ENCODE measurements around the gene TFAP2B. TPM values are rescaled to one million over a fixed set of nuclear protein-coding genes. Genes with fewer than 3 reads are reported as not detected.

The TFAP2B gene
- total and polyA plus RNA-seq, 2 donors from 2014 or later: 11.6 to 25.3 TPM

DNA sequence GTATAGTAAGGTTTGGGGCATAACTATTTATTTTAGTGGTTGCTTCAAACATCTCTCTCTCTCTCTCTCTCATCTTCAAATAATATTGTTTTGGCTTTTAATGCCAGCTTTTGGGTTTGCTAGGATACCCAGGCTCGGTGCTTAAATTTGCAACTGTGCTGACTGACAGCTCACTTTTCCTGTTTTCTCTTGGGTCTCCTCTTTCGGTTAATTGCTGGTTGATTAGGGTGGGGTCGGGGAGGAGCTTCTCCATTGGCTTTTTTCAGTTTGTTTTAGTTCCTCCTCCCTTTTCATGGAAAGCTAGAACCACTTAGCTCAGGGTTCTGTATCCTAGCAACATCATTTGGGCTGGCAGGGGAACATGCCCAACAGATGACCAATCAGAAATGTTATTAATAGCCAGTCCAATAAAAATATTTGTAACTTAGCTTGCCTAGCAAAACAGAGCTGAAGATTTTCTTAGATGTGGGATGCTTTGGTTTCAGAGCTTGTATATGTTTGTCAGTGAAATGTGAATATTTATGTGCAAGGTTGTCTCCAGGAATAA lies 11.3 kb downstream of the TFAP2B start:
- no peak for FAIRE-seq
- peaks cover 71% of the 10 kb centered on the region for H3K27me3 ChIP-seq (ENCODE audit: control insufficient read depth, insufficient read depth, low read length)
- intact Hi-C loops (cut with DNase I): no loop called here
- no peaks in the 10 kb centered on the region for H3K9me3 ChIP-seq (ENCODE audit: control insufficient read depth in 2 of 3, insufficient read depth in 1 of 3, low read length in 3 of 3)
- TF ChIP-seq, protein P1, sequence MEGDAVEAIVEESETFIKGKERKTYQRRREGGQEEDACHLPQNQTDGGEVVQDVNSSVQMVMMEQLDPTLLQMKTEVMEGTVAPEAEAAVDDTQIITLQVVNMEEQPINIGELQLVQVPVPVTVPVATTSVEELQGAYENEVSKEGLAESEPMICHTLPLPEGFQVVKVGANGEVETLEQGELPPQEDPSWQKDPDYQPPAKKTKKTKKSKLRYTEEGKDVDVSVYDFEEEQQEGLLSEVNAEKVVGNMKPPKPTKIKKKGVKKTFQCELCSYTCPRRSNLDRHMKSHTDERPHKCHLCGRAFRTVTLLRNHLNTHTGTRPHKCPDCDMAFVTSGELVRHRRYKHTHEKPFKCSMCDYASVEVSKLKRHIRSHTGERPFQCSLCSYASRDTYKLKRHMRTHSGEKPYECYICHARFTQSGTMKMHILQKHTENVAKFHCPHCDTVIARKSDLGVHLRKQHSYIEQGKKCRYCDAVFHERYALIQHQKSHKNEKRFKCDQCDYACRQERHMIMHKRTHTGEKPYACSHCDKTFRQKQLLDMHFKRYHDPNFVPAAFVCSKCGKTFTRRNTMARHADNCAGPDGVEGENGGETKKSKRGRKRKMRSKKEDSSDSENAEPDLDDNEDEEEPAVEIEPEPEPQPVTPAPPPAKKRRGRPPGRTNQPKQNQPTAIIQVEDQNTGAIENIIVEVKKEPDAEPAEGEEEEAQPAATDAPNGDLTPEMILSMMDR (IDR thresholded peaks at IDR 0.05; ENCODE audit: borderline replicate concordance, extremely low read depth, insufficient read depth): no peak
- H3K36me3 ChIP-seq (ENCODE audit: control insufficient read depth in 2 of 3, insufficient read depth in 3 of 3, low read length in 3 of 3): no peaks in the 10 kb centered on the region
- no peaks in the 10 kb centered on the region for H3K4me1 ChIP-seq (ENCODE audit: control insufficient read depth in 2 of 3, insufficient read depth in 2 of 3, low read depth in 1 of 3, low read length in 3 of 3)
- H3K9ac ChIP-seq (ENCODE audit: low read length in 3 of 3): no peak overlapping the region
- no peak overlapping the region for H3K4me3 ChIP-seq (ENCODE audit: low read length in 3 of 3)
- no peak overlapping the region for H3K27ac ChIP-seq (ENCODE audit: low read depth in 2 of 2, low read length in 2 of 2)
- DNase-seq: no peak

DNA sequence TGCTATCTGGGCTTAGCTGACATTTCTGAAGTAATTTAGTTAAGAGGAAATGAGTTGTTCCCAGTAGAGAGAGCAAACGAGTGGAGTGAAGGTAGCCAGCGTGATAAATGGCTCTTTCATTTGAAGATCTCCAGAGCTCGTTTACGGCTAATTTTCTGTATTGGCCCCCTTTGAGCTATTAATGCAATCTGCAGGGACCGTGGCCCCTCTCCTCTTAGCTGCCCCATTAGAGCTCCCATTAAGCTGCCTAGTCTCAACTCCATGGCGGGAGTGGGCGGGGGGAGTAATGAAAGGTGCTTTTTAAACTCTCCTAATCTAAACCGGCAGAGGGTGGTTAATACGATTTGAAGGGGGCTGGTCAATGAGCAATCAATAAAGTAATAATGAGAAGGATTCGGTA lies 12.5 kb downstream of the TFAP2B start:
- no peak overlapping the region for H3K4me3 ChIP-seq (ENCODE audit: low read length in 3 of 3)
- TF ChIP-seq, protein P1 (IDR thresholded peaks at IDR 0.05; ENCODE audit: borderline replicate concordance, extremely low read depth, insufficient read depth): no peak
- DNase-seq: no peak
- peaks cover 70% of the 10 kb centered on the region for H3K27me3 ChIP-seq (ENCODE audit: control insufficient read depth, insufficient read depth, low read length)
- no peaks in the 10 kb centered on the region for H3K4me1 ChIP-seq (ENCODE audit: control insufficient read depth in 2 of 3, insufficient read depth in 2 of 3, low read depth in 1 of 3, low read length in 3 of 3)
- H3K9ac ChIP-seq (ENCODE audit: low read length in 3 of 3): no peak overlapping the region
- intact Hi-C loops (cut with DNase I): no loop called here
- H3K27ac ChIP-seq (ENCODE audit: low read depth in 2 of 2, low read length in 2 of 2): no peak overlapping the region
- FAIRE-seq: no peak
- no peaks in the 10 kb centered on the region for H3K36me3 ChIP-seq (ENCODE audit: control insufficient read depth in 2 of 3, insufficient read depth in 3 of 3, low read length in 3 of 3)
- no peaks in the 10 kb centered on the region for H3K9me3 ChIP-seq (ENCODE audit: control insufficient read depth in 2 of 3, insufficient read depth in 1 of 3, low read length in 3 of 3)

GRCh38 chr6:50832912-50833311 lies 14.2 kb downstream of the TFAP2B start:
- H3K9me3 ChIP-seq (ENCODE audit: control insufficient read depth in 2 of 3, insufficient read depth in 1 of 3, low read length in 3 of 3): no peaks in the 10 kb centered on the region
- H3K4me1 ChIP-seq (ENCODE audit: control insufficient read depth in 2 of 3, insufficient read depth in 2 of 3, low read depth in 1 of 3, low read length in 3 of 3): peaks cover 0 to 9% (median 3%) of the 10 kb centered on the region in 3 donors
- H3K27ac ChIP-seq (ENCODE audit: low read depth in 2 of 2, low read length in 2 of 2): no peak overlapping the region
- H3K9ac ChIP-seq (ENCODE audit: low read length in 3 of 3): no peak overlapping the region
- no peaks in the 10 kb centered on the region for H3K36me3 ChIP-seq (ENCODE audit: control insufficient read depth in 2 of 3, insufficient read depth in 3 of 3, low read length in 3 of 3)
- TF ChIP-seq, protein P1 (IDR thresholded peaks at IDR 0.05; ENCODE audit: borderline replicate concordance, extremely low read depth, insufficient read depth): no peak
- intact Hi-C loops (cut with DNase I): no loop called here
- DNase-seq (no peak), FAIRE-seq (no peak)
- H3K27me3 ChIP-seq (ENCODE audit: control insufficient read depth, insufficient read depth, low read length): peaks cover 70% of the 10 kb centered on the region
- H3K4me3 ChIP-seq (ENCODE audit: low read length in 3 of 3): no peak overlapping the region

DNA sequence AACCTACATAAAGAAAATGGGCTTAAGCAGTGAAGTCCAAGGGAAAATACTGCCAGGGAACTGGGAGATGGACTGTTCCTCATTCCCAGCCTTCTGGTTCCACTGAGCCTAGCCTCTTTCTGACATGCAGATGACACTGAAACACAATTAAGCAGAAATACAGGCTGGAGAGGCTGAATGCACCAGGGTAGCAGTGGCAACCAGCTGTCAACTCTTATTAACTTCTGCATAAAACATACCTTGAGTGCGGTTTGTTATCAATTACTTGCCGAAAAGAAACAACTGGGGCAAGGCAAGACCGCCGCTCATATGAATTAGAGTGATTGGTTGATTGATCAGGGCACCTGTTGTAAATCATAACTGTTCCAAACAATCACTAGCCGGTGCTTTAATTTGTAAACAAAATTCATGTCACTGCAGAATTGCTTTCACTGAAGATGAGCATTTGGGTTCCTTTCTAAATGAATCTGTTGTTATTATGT lies 16.3 kb downstream of the TFAP2B start:
- Histone ChIP-seq H3K27ac (ENCODE audit: low read depth in 2 of 2, low read length in 2 of 2) (no peak overlapping the region), H3K27me3 (ENCODE audit: control insufficient read depth, insufficient read depth, low read length) (peaks cover 68% of the 10 kb centered on the region), H3K36me3 (ENCODE audit: control insufficient read depth in 2 of 3, insufficient read depth in 3 of 3, low read length in 3 of 3) (no peaks in the 10 kb centered on the region), H3K4me3 (ENCODE audit: low read length in 3 of 3) (no peak overlapping the region), H3K4me1 (ENCODE audit: control insufficient read depth in 2 of 3, insufficient read depth in 2 of 3, low read depth in 1 of 3, low read length in 3 of 3) (peaks cover 0 to 9% (median 5%) of the 10 kb centered on the region in 3 donors), H3K9ac (ENCODE audit: low read length in 3 of 3) (no peak overlapping the region), H3K9me3 (ENCODE audit: control insufficient read depth in 2 of 3, insufficient read depth in 1 of 3, low read length in 3 of 3) (no peaks in the 10 kb centered on the region)
- intact Hi-C loops (cut with DNase I): no loop called here
- no peak for FAIRE-seq
- no peak for DNase-seq
- TF ChIP-seq, protein P1 (IDR thresholded peaks at IDR 0.05; ENCODE audit: borderline replicate concordance, extremely low read depth, insufficient read depth): no peak
